MM.1S (cell line): ENCODE results near the gene SDF4.

Experiments
- DNase-seq: peaks from one replicate; pipeline ENCODE4 v3.0.0-alpha.2; 2015
- H2AFZ ChIP-seq: fragments of 300-600 bp; sonication (generic); 2 replicates; pipeline ENCODE4 v1.6.0; 2016; ENCODE audit warnings: antibody characterized with exemption, low read length
- H3F3A ChIP-seq: fragments of 300-600 bp; sonication (generic); 2 replicates; pipeline ENCODE4 v1.6.1; 2016; ENCODE audit warnings: mild to moderate bottlenecking, antibody characterized with exemption, low read length, moderate library complexity, mixed read lengths; ENCODE audit not compliant: insufficient read depth
- H3K27ac ChIP-seq: fragments of 300-600 bp; sonication (generic); 2 replicates; pipeline ENCODE4 v1.5.1; 2016; ENCODE audit warnings: mild to moderate bottlenecking, low read length
- H3K27me3 ChIP-seq: fragments of 300-600 bp; sonication (generic); replicated peaks from 2 replicates; pipeline ENCODE4 v1.6.0; 2016; ENCODE audit warnings: low read length; ENCODE audit not compliant: insufficient read depth
- H3K36me3 ChIP-seq: fragments of 300-600 bp; sonication (generic); replicated peaks from 2 replicates; pipeline ENCODE4 v1.6.1; 2016; ENCODE audit warnings: mild to moderate bottlenecking, low read length, mixed read lengths; ENCODE audit not compliant: insufficient read depth
- H3K4me1 ChIP-seq: fragments of 300-600 bp; sonication (generic); 2 replicates; pipeline ENCODE4 v1.6.1; 2016; ENCODE audit warnings: low read length, mixed read lengths
- H3K4me2 ChIP-seq: fragments of 300-600 bp; sonication (generic); 2 replicates; pipeline ENCODE4 v1.6.0; 2016; ENCODE audit warnings: low read depth, low read length
- H3K4me3 ChIP-seq: fragments of 300-600 bp; sonication (generic); 2 replicates; pipeline ENCODE4 v1.5.1; 2016; ENCODE audit warnings: low read length, mixed read lengths
- H3K79me2 ChIP-seq: fragments of 300-600 bp; sonication (generic); 2 replicates; pipeline ENCODE4 v1.6.1; 2016; ENCODE audit warnings: mixed run types, low read length, mixed read lengths
- H3K9ac ChIP-seq: fragments of 300-600 bp; sonication (generic); 2 replicates; pipeline ENCODE4 v1.6.1; 2016; ENCODE audit warnings: low read length, mixed read lengths
- H3K9me2 ChIP-seq: fragments of 300-600 bp; sonication (generic); replicated peaks from 2 replicates; pipeline ENCODE4 v1.6.1; 2016; ENCODE audit warnings: mild to moderate bottlenecking, low read length, mixed read lengths; ENCODE audit not compliant: insufficient read depth
- H3K9me3 ChIP-seq: fragments of 300-600 bp; sonication (generic); replicated peaks from 2 replicates; pipeline ENCODE4 v1.6.1; 2016; ENCODE audit warnings: mild to moderate bottlenecking, low read length, mixed read lengths; ENCODE audit not compliant: insufficient read depth
- H4K20me1 ChIP-seq: fragments of 300-600 bp; sonication (generic); 2 replicates; pipeline ENCODE4 v1.6.1; 2016; ENCODE audit warnings: mild to moderate bottlenecking, low read length, moderate library complexity, mixed read lengths; ENCODE audit not compliant: insufficient read depth
- EZH2 ChIP-seq: fragments of 300-600 bp; sonication (generic); optimal IDR thresholded peaks from 2 replicates; pipeline ENCODE3; 2017; ENCODE audit warnings: low read depth, mild to moderate bottlenecking, antibody characterized with exemption, low read length, mixed read lengths
- EZH2phosphoT487 ChIP-seq: fragments of 300-600 bp; sonication (generic); IDR thresholded peaks from 2 replicates; pipeline ENCODE4 v1.6.1; 2018; ENCODE audit warnings: antibody characterized with exemption, low read length
- TF ChIP-seq, protein P1 (sequence below): fragments of 300-600 bp; sonication (generic); IDR thresholded peaks from 2 replicates; pipeline ENCODE4 v1.5.1; 2016; ENCODE audit warnings: antibody characterized with exemption, low read length, mixed read lengths

Gene SDF4

DNA sequence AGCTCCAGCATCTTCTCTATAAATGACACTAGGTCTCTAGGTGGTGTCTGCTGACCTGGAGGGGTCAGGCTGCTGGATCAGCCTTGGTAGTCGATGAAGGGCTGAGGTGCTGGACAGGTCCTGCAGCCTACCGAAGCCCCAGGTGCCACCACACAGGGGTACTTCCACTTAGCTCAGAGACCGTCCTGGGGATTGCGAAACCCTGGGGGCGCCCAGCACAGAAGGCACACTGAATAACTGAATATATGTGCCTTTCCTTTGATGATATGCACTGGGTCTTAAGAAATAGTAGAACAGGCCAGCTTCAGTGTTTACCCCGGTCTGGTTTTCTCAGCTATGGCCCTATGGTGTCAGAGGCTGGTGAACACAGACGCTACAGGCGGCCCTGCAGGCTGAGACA, 31.0 kb upstream of the SDF4 start:
- H3K9ac ChIP-seq = no peak overlapping the region
- H3K36me3 ChIP-seq = peaks cover 10% of the 10 kb centered on the region; the same call in 1 of the 2 replicates
- no peak overlapping the region for H2AFZ ChIP-seq
- DNase-seq = no peak
- H3K79me2 ChIP-seq = peaks cover 30% of the 10 kb centered on the region
- H3K9me3 ChIP-seq = no peaks in the 10 kb centered on the region
- no peaks in the 10 kb centered on the region for H3K9me2 ChIP-seq
- no peaks in the 10 kb centered on the region for H3F3A ChIP-seq
- H3K27ac ChIP-seq = no peak overlapping the region
- no peaks in the 10 kb centered on the region for H3K27me3 ChIP-seq
- H4K20me1 ChIP-seq = no peaks in the 10 kb centered on the region; the same call in 1 of the 2 replicates
- H3K4me2 ChIP-seq = no peak overlapping the region
- no peaks in the 10 kb centered on the region for H3K4me1 ChIP-seq
- TF ChIP-seq EZH2phosphoT487 (no peak), EZH2 (no peak)
- TF ChIP-seq, protein P1, sequence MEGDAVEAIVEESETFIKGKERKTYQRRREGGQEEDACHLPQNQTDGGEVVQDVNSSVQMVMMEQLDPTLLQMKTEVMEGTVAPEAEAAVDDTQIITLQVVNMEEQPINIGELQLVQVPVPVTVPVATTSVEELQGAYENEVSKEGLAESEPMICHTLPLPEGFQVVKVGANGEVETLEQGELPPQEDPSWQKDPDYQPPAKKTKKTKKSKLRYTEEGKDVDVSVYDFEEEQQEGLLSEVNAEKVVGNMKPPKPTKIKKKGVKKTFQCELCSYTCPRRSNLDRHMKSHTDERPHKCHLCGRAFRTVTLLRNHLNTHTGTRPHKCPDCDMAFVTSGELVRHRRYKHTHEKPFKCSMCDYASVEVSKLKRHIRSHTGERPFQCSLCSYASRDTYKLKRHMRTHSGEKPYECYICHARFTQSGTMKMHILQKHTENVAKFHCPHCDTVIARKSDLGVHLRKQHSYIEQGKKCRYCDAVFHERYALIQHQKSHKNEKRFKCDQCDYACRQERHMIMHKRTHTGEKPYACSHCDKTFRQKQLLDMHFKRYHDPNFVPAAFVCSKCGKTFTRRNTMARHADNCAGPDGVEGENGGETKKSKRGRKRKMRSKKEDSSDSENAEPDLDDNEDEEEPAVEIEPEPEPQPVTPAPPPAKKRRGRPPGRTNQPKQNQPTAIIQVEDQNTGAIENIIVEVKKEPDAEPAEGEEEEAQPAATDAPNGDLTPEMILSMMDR = no peak
- no peak overlapping the region for H3K4me3 ChIP-seq

DNA sequence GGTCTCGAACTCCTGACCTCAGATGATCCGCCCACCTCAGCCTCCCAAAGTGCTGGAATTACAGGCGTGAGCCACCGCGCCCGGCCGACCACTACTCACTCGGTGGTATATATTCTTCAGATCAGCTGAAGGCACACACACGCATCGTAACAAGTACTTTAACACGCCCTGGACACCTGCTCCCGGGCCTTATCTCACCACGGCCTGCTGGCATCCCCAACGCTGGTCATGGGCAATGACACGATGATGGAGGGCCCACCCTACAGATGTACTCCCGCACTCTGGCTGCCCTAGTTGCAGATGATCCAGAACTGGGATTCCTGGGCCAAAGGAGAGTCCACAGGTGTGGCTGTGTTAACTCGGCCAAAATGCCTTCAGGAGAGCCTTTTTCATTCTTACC, 30.3 kb upstream of the SDF4 start:
- Histone ChIP-seq H2AFZ (no peak overlapping the region), H3K9me2 (no peaks in the 10 kb centered on the region), H3K4me1 (no peaks in the 10 kb centered on the region), H3K9ac (no peak overlapping the region), H3F3A (no peaks in the 10 kb centered on the region), H3K27me3 (no peaks in the 10 kb centered on the region), H3K79me2 (peaks cover 23% of the 10 kb centered on the region), H3K4me3 (no peak overlapping the region), H3K4me2 (no peak overlapping the region), H3K36me3 (peaks cover 10% of the 10 kb centered on the region; the same call in 1 of the 2 replicates), H4K20me1 (no peaks in the 10 kb centered on the region), H3K27ac (no peak overlapping the region), H3K9me3 (no peaks in the 10 kb centered on the region)
- TF ChIP-seq EZH2phosphoT487 (no peak), EZH2 (no peak)
- TF ChIP-seq, protein P1 = no peak
- no peak for DNase-seq

DNA sequence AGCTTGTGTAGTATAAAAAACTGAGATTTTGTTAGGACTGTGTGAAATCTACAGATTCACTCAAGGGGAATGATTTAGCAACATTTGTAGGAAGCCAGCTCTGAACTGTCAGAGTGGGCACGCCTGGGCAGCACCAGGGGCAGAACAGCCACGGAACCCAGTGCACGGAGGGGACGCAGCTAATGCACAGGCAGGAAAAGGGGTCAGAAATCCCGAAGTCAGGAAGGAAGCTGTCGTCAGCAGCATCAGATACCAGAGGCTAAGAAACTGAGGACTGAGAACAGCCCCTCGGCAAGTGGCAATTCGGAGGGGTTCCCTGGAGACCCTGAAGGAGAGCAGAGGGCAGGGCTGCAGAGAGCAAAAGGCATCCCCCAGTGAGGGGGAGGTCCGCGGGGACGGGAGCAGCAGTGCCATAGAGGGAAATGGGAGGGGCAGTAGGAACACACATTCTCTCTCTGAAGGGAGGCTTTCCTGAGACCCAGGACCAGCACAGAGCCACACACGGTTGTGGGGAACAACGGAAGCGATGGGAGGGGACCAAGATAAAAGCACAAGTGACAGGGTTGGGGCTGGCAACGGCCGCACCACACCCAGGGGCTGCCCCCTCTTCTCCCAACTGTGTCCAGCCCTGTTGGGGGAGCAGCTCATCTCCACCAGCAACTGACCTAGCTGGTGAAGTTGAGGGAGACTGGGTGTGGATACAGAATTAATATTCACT, 29.2 kb upstream of the SDF4 start:
- H3K27ac ChIP-seq = no peak overlapping the region
- no peaks in the 10 kb centered on the region for H4K20me1 ChIP-seq
- H3K9ac ChIP-seq = no peak overlapping the region
- no peak overlapping the region for H3K4me3 ChIP-seq
- peaks cover 10% of the 10 kb centered on the region; the same call in 1 of the 2 replicates for H3K36me3 ChIP-seq
- TF ChIP-seq, protein P1 = no peak
- TF ChIP-seq EZH2 = no peak
- TF ChIP-seq EZH2phosphoT487 = no peak
- no peak overlapping the region for H2AFZ ChIP-seq
- no peaks in the 10 kb centered on the region for H3K4me1 ChIP-seq
- no peaks in the 10 kb centered on the region for H3F3A ChIP-seq
- DNase-seq = no peak
- H3K9me2 ChIP-seq = no peaks in the 10 kb centered on the region
- no peak overlapping the region for H3K4me2 ChIP-seq
- no peaks in the 10 kb centered on the region for H3K27me3 ChIP-seq
- no peaks in the 10 kb centered on the region for H3K9me3 ChIP-seq
- H3K79me2 ChIP-seq = peaks cover 21% of the 10 kb centered on the region
